ENCODE data around the gene RNF187. TPM values are rescaled to one million over a fixed set of nuclear protein-coding genes. Genes with fewer than 3 reads are reported as not detected.

Gene RNF187
- polyA plus RNA-seq, 1 donor (not counting 4 experiments of a cell fraction or from before 2014, with no cell fraction given) = 65.8 TPM

DNA sequence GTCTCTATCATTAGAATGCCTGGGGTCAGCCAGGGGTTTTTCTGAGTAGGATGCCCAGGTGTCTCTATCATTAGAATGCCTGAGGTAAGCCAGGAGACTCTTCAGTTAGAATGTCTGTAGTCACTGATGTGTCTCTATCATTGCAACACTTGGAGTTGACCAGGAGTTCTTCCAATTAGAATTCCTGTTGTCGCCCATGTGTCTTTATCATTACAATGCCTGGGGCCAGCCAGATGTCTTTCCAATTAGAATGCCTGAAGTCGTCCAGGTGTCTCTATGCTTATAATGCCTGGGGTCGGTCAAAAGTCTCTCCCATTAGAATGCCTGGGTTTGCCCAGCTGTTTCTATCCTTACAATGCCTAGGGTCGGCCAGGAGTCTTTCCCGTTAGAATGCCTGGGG, 55.8 kb downstream of the RNF187 start:
- dilution Hi-C loops (cut with MboI; ENCODE audit: extremely low pct_ligation_motif_present, low sequenced_read_pairs) = no loop called here
- Histone ChIP-seq H3K9me3 (ENCODE audit: control insufficient read depth, low read depth, low read length) (no peaks in the 10 kb centered on the region), H2AFZ (ENCODE audit: control insufficient read depth, low read length) (no peak overlapping the region), H3K36me3 (ENCODE audit: control insufficient read depth in 2 of 2, extremely low read depth in 1 of 2, insufficient read depth in 2 of 2, low read length in 2 of 2) (no peaks in the 10 kb centered on the region), H4K20me1 (ENCODE audit: control insufficient read depth, extremely low read depth, insufficient read depth, low read length) (no peaks in the 10 kb centered on the region), H3K4me3 (ENCODE audit: control insufficient read depth in 2 of 3, extremely low read depth in 1 of 3, insufficient read depth in 2 of 3, low read depth in 1 of 3, low read length in 3 of 3) (no peak overlapping the region), H3K4me2 (ENCODE audit: control insufficient read depth, extremely low read depth, insufficient read depth, low read depth, low read length) (no peak overlapping the region), H3K79me2 (ENCODE audit: control insufficient read depth, insufficient read depth, low read length) (no peaks in the 10 kb centered on the region), H3K27ac (ENCODE audit: control insufficient read depth, insufficient read depth, low read length) (no peak overlapping the region), H3K27me3 (ENCODE audit: control insufficient read depth, extremely low read depth, insufficient read depth, low read length) (peaks cover 8% of the 10 kb centered on the region), H3K9ac (ENCODE audit: control insufficient read depth, extremely low read depth, insufficient read depth, low read length) (no peak overlapping the region), H3K9me1 (ENCODE audit: control insufficient read depth, extremely low read depth, insufficient read depth, low read length) (no peaks in the 10 kb centered on the region), H3K4me1 (ENCODE audit: control insufficient read depth, extremely low read depth, insufficient read depth, low read length) (peaks cover 7% of the 10 kb centered on the region)
- TF ChIP-seq EZH2 (IDR thresholded peaks at IDR 0.05; ENCODE audit: low read length) = no peak
- no peak for FAIRE-seq
- DNase-seq (ENCODE audit: low read depth, low spot score) = no peak

DNA sequence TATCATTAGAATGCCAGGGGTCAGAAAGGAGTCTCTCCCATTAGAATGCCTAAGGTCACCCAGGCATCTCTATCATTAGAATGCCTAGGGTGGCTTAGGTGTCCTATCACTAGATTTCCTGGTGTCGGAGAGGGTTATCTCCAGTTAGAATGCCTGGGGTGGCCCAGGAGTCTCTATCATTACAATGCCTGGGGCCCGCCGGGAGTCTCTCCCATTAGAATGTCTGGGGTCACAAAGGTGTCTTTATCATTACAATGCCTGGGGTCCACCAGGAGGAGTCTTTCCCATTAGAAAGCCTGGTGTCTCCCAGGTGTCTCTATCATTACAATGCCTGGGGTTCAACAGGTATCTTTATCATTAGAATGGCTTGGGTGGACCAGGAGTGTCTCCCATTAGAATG, 56.2 kb downstream of the RNF187 start:
- Histone ChIP-seq H3K27ac (ENCODE audit: control insufficient read depth, insufficient read depth, low read length) (no peak overlapping the region), H3K79me2 (ENCODE audit: control insufficient read depth, insufficient read depth, low read length) (no peaks in the 10 kb centered on the region), H3K9me1 (ENCODE audit: control insufficient read depth, extremely low read depth, insufficient read depth, low read length) (no peaks in the 10 kb centered on the region), H4K20me1 (ENCODE audit: control insufficient read depth, extremely low read depth, insufficient read depth, low read length) (no peaks in the 10 kb centered on the region), H3K27me3 (ENCODE audit: control insufficient read depth, extremely low read depth, insufficient read depth, low read length) (peaks cover 8% of the 10 kb centered on the region), H3K9ac (ENCODE audit: control insufficient read depth, extremely low read depth, insufficient read depth, low read length) (no peak overlapping the region), H3K4me2 (ENCODE audit: control insufficient read depth, extremely low read depth, insufficient read depth, low read depth, low read length) (no peak overlapping the region), H3K9me3 (ENCODE audit: control insufficient read depth, low read depth, low read length) (no peaks in the 10 kb centered on the region), H2AFZ (ENCODE audit: control insufficient read depth, low read length) (no peak overlapping the region), H3K4me3 (ENCODE audit: control insufficient read depth in 2 of 3, extremely low read depth in 1 of 3, insufficient read depth in 2 of 3, low read depth in 1 of 3, low read length in 3 of 3) (no peak overlapping the region), H3K4me1 (ENCODE audit: control insufficient read depth, extremely low read depth, insufficient read depth, low read length) (peaks cover 7% of the 10 kb centered on the region), H3K36me3 (ENCODE audit: control insufficient read depth in 2 of 2, extremely low read depth in 1 of 2, insufficient read depth in 2 of 2, low read length in 2 of 2) (no peaks in the 10 kb centered on the region)
- TF ChIP-seq EZH2 (IDR thresholded peaks at IDR 0.05; ENCODE audit: low read length) (no peak), CTCF (optimal IDR thresholded peaks at IDR 0.05 in 1 of 3, IDR thresholded peaks at IDR 0.05 in 1 of 3, conservative IDR thresholded peaks at IDR 0.05 in 1 of 3; ENCODE audit: extremely low read depth in 1 of 3, insufficient read depth in 2 of 3, low read length in 3 of 3) (no peak)
- FAIRE-seq (no peak), DNase-seq (ENCODE audit: low read depth, low spot score) (no peak)
- dilution Hi-C loops (cut with MboI; ENCODE audit: extremely low pct_ligation_motif_present, low sequenced_read_pairs) = no loop called here
